ENCODE results near the gene ARFGEF2.
"Not testable (repeated sequence)": the region's sequence is repeated elsewhere in the genome, so short reads cannot be mapped to it uniquely, and the experiment has no call there.

ARFGEF2 gene

GRCh38 chr20:48949304-48950170, 28.0 kb downstream of the ARFGEF2 start:
- no peak for DNase-seq (ENCODE audit: low read depth in 1 of 2, low spot score in 1 of 2)

GRCh38 chr20:48951041-48951440, 29.5 kb downstream of the ARFGEF2 start:
- DNase-seq (ENCODE audit: low read depth in 1 of 2, low spot score in 1 of 2): no peak

GRCh38 chr20:48951646-48952045, 30.1 kb downstream of the ARFGEF2 start:
- no peak for DNase-seq (ENCODE audit: low read depth in 1 of 2, low spot score in 1 of 2)

- no peak for DNase-seq (ENCODE audit: low read depth in 1 of 2, low spot score in 1 of 2)
Observed at GRCh38 chr20:48952656-48953055, 31.1 kb downstream of the ARFGEF2 start.

GRCh38 chr20:48953653-48954052, 32.1 kb downstream of the ARFGEF2 start:
- DNase-seq (ENCODE audit: low read depth in 1 of 2, low spot score in 1 of 2): no peak

- DNase-seq (ENCODE audit: low read depth in 1 of 2, low spot score in 1 of 2): no peak
Observed at GRCh38 chr20:48956052-48956451, 34.5 kb downstream of the ARFGEF2 start.

GRCh38 chr20:48957053-48957481, 35.6 kb downstream of the ARFGEF2 start:
- DNase-seq (ENCODE audit: low read depth in 1 of 2, low spot score in 1 of 2): no peak

- DNase-seq (ENCODE audit: low read depth in 1 of 2, low spot score in 1 of 2): no peak
Observed at GRCh38 chr20:48957533-48957932, 36.0 kb downstream of the ARFGEF2 start.

GRCh38 chr20:48958743-48959142, 37.2 kb downstream of the ARFGEF2 start:
- no peak for DNase-seq (ENCODE audit: low read depth in 1 of 2, low spot score in 1 of 2)

GRCh38 chr20:48959899-48960550, 38.5 kb downstream of the ARFGEF2 start:
- DNase-seq (ENCODE audit: low read depth in 1 of 2, low spot score in 1 of 2): no peak

- DNase-seq (ENCODE audit: low read depth in 1 of 2, low spot score in 1 of 2): no peak
Observed at GRCh38 chr20:48962421-48962820, 40.9 kb downstream of the ARFGEF2 start.

- DNase-seq (ENCODE audit: low read depth in 1 of 2, low spot score in 1 of 2): no peak
Observed at GRCh38 chr20:48962976-48963771, 41.7 kb downstream of the ARFGEF2 start.

GRCh38 chr20:48965189-48965910, 43.8 kb downstream of the ARFGEF2 start:
- no peak for DNase-seq (ENCODE audit: low read depth in 1 of 2, low spot score in 1 of 2)

GRCh38 chr20:48970681-48971365, 49.3 kb downstream of the ARFGEF2 start:
- no peak for DNase-seq (ENCODE audit: low read depth in 1 of 2, low spot score in 1 of 2)

- no peak for DNase-seq (ENCODE audit: low read depth in 1 of 2, low spot score in 1 of 2)
Observed at GRCh38 chr20:48971956-48972355, 50.4 kb downstream of the ARFGEF2 start.

- DNase-seq (ENCODE audit: low read depth in 1 of 2, low spot score in 1 of 2): no peak
Observed at GRCh38 chr20:48972816-48973215, 51.3 kb downstream of the ARFGEF2 start.

GRCh38 chr20:48975955-48976354, 54.4 kb downstream of the ARFGEF2 start:
- no peak for DNase-seq (ENCODE audit: low read depth in 1 of 2, low spot score in 1 of 2)

- not testable (repeated sequence) for DNase-seq (ENCODE audit: low read depth in 1 of 2, low spot score in 1 of 2)
Observed at GRCh38 chr20:48979980-48980379, 58.5 kb downstream of the ARFGEF2 start.

GRCh38 chr20:48983423-48984400, 62.2 kb downstream of the ARFGEF2 start:
- DNase-seq (ENCODE audit: low read depth in 1 of 2, low spot score in 1 of 2): no peak
